GM23338 (cell line): ENCODE results near the gene RAMAC. TPM values are rescaled to one million over a fixed set of nuclear protein-coding genes. Genes with fewer than 3 reads are reported as not detected.

Experiments
- ATAC-seq: fragments of 200-7000 bp; cut with Tn5 transposase; 3 replicates; pipeline ENCODE4 v1.9.1; 2020
- DNase-seq: peaks from one replicate; pipeline ENCODE4 v3.0.0-alpha.2; 2015; ENCODE audit warnings: low spot score
- H2AFZ ChIP-seq: fragments of 200-600 bp; sonication (generic); 2 replicates; pipeline ENCODE4 v1.8.0; 2016; ENCODE audit warnings: antibody characterized with exemption, mild to moderate bottlenecking, moderate library complexity
- H3F3A ChIP-seq: fragments of 200-600 bp; sonication (generic); replicated peaks from 2 replicates; pipeline ENCODE4 v1.8.0; 2017; ENCODE audit warnings: antibody characterized with exemption, mixed run types, low read depth
- H3K27ac ChIP-seq: fragments of 200-600 bp; sonication (generic); 2 replicates; pipeline ENCODE4 v1.6.1; 2016; ENCODE audit warnings: low read depth
- H3K27me3 ChIP-seq: fragments of 200-600 bp; sonication (generic); 2 replicates; pipeline ENCODE4 v1.8.0; 2016; ENCODE audit warnings: mild to moderate bottlenecking, mixed run types, moderate library complexity; ENCODE audit not compliant: insufficient read depth
- H3K36me3 ChIP-seq: fragments of 200-600 bp; sonication (generic); 2 replicates; pipeline ENCODE4 v1.8.0; 2016; ENCODE audit warnings: mild to moderate bottlenecking; ENCODE audit not compliant: insufficient read depth
- H3K4me1 ChIP-seq: fragments of 200-600 bp; sonication (generic); 2 replicates; pipeline ENCODE4 v1.8.0; 2016; ENCODE audit warnings: mild to moderate bottlenecking, moderate library complexity; ENCODE audit not compliant: insufficient read depth
- H3K4me2 ChIP-seq: fragments of 200-600 bp; sonication (generic); 2 replicates; pipeline ENCODE4 v1.7.1; 2017; ENCODE audit warnings: mixed run types
- H3K4me3 ChIP-seq: fragments of 200-600 bp; sonication (generic); 2 replicates; pipeline ENCODE4 v1.6.1; 2016; ENCODE audit warnings: mixed run types
- H3K79me2 ChIP-seq: fragments of 200-600 bp; sonication (generic); replicated peaks from 2 replicates; pipeline ENCODE4 v1.8.0; 2017; ENCODE audit warnings: mild to moderate bottlenecking; ENCODE audit not compliant: insufficient read depth
- H3K9me2 ChIP-seq: fragments of 200-600 bp; sonication (generic); 2 replicates; pipeline ENCODE4 v1.8.0; 2017; ENCODE audit not compliant: insufficient read depth
- H4K20me1 ChIP-seq: fragments of 200-600 bp; sonication (generic); replicated peaks from 2 replicates; pipeline ENCODE4 v1.8.0; 2017; ENCODE audit warnings: mild to moderate bottlenecking; ENCODE audit not compliant: insufficient read depth
- H3K27ac Mint-ChIP-seq: 2 replicates; pipeline ENCODE4 v1.8.0; 2020; ENCODE audit warnings: inconsistent platforms, mild to moderate bottlenecking, moderate library complexity, mixed read lengths
- H3K27me3 Mint-ChIP-seq: 3 replicates; pipeline ENCODE4 v1.8.0; 2022; ENCODE audit warnings: low read depth, mild to moderate bottlenecking, moderate library complexity, mixed read lengths, inconsistent platforms; ENCODE audit not compliant: insufficient read depth, poor library complexity
- H3K36me3 Mint-ChIP-seq: 3 replicates; pipeline ENCODE4 v1.8.0; 2021; ENCODE audit warnings: low read depth, mild to moderate bottlenecking, inconsistent platforms, moderate library complexity, mixed read lengths
- H3K4me1 Mint-ChIP-seq: 3 replicates; pipeline ENCODE4 v1.8.0; 2020; ENCODE audit warnings: mild to moderate bottlenecking, inconsistent platforms, mixed read lengths
- H3K4me3 Mint-ChIP-seq: 3 replicates; pipeline ENCODE4 v1.8.0; 2021; ENCODE audit warnings: moderate library complexity, mild to moderate bottlenecking, inconsistent platforms, mixed read lengths
- H3K9me3 Mint-ChIP-seq: 3 replicates; pipeline ENCODE4 v1.8.0; 2020; ENCODE audit warnings: moderate library complexity, mild to moderate bottlenecking, inconsistent platforms, mixed read lengths
- CREB1 ChIP-seq: fragments of 250-450 bp; sonication (Bioruptor Pico); IDR thresholded peaks from 2 replicates; pipeline ENCODE4 v1.5.0; 2020; ENCODE audit warnings: low read depth, mild to moderate bottlenecking, moderate library complexity
- EZH2 ChIP-seq: fragments of 200-600 bp; sonication (generic); IDR thresholded peaks from one replicate; pipeline ENCODE4 v1.8.0; 2017; ENCODE audit warnings: antibody characterized with exemption, mild to moderate bottlenecking, low read depth; ENCODE audit not compliant: unreplicated experiment
- EZH2phosphoT487 ChIP-seq: fragments of 200-600 bp; sonication (generic); IDR thresholded peaks from one replicate; pipeline ENCODE4 v1.8.1; 2018; ENCODE audit warnings: antibody characterized with exemption; ENCODE audit not compliant: unreplicated experiment
- JUNB ChIP-seq: IDR thresholded peaks from one replicate; pipeline ENCODE4 v1.6.1; 2016; ENCODE audit warnings: antibody characterized with exemption; ENCODE audit not compliant: unreplicated experiment
- NANOG ChIP-seq: IDR thresholded peaks from 2 replicates; pipeline ENCODE4 v1.6.1; 2016; ENCODE audit warnings: antibody characterized with exemption, borderline replicate concordance
- POLR2AphosphoS5 ChIP-seq: IDR thresholded peaks from 2 replicates; pipeline ENCODE4 v1.6.1; 2016; ENCODE audit warnings: antibody characterized with exemption, low read depth
- STAT1 ChIP-seq: IDR thresholded peaks from one replicate; pipeline ENCODE4 v1.6.1; 2016; ENCODE audit warnings: antibody characterized with exemption; ENCODE audit not compliant: unreplicated experiment
- ZNF331 ChIP-seq: fragments of 250-450 bp; sonication (Bioruptor Pico); IDR thresholded peaks from 2 replicates; pipeline ENCODE4 v1.5.0; 2020; ENCODE audit warnings: low read depth, mild to moderate bottlenecking, moderate library complexity
- polyA plus RNA-seq: library from polyadenylated mRNA; unstranded; fragments of >200 nt; fragmentation: Nextera tagmentation; extraction: Ambion mirVana; gene quantifications from 2 replicates; pipeline ENCODE4 v1.2.1, GENCODE V29; 2016
- total RNA-seq: library from RNA; depleted of rRNA; stranded (reverse); fragments of >200 nt; shearing (Covaris generic); gene quantifications from 2 replicates; pipeline ENCODE4 v1.2.3, GENCODE V29; 2014
- TF ChIP-seq, protein P1 (sequence below): IDR thresholded peaks from one replicate; pipeline ENCODE4 v1.6.1; 2018; ENCODE audit warnings: antibody characterized with exemption; ENCODE audit not compliant: unreplicated experiment
- TF ChIP-seq, protein P2 (sequence below): IDR thresholded peaks from 2 replicates; pipeline ENCODE4 v1.6.1; 2016; ENCODE audit warnings: antibody characterized with exemption

Gene RAMAC
- total and polyA plus RNA-seq, 2 experiments from 2014 or later, result 27.4 to 58.6 TPM

GRCh38 chr15:82950746-82951370 lies 35.2 kb upstream of the RAMAC start:
- no peaks in the 10 kb centered on the region for H3K4me1 ChIP-seq
- Mint-ChIP-seq H3K27me3 (peaks cover 7% of the 10 kb centered on the region), H3K9me3 (no peaks in the 10 kb centered on the region), H3K4me3 (no peak overlapping the region), H3K4me1 (peaks cover 5% of the 10 kb centered on the region; the same call in 2 of the 3 replicates), H3K36me3 (no peaks in the 10 kb centered on the region), H3K27ac (no peak overlapping the region)
- DNase-seq, result no peak
- no peak overlapping the region for H2AFZ ChIP-seq
- peaks cover 29% of the 10 kb centered on the region for H3K27me3 ChIP-seq
- H3K36me3 ChIP-seq, result no peaks in the 10 kb centered on the region
- no peak for TF ChIP-seq EZH2phosphoT487
- TF ChIP-seq, protein P1, sequence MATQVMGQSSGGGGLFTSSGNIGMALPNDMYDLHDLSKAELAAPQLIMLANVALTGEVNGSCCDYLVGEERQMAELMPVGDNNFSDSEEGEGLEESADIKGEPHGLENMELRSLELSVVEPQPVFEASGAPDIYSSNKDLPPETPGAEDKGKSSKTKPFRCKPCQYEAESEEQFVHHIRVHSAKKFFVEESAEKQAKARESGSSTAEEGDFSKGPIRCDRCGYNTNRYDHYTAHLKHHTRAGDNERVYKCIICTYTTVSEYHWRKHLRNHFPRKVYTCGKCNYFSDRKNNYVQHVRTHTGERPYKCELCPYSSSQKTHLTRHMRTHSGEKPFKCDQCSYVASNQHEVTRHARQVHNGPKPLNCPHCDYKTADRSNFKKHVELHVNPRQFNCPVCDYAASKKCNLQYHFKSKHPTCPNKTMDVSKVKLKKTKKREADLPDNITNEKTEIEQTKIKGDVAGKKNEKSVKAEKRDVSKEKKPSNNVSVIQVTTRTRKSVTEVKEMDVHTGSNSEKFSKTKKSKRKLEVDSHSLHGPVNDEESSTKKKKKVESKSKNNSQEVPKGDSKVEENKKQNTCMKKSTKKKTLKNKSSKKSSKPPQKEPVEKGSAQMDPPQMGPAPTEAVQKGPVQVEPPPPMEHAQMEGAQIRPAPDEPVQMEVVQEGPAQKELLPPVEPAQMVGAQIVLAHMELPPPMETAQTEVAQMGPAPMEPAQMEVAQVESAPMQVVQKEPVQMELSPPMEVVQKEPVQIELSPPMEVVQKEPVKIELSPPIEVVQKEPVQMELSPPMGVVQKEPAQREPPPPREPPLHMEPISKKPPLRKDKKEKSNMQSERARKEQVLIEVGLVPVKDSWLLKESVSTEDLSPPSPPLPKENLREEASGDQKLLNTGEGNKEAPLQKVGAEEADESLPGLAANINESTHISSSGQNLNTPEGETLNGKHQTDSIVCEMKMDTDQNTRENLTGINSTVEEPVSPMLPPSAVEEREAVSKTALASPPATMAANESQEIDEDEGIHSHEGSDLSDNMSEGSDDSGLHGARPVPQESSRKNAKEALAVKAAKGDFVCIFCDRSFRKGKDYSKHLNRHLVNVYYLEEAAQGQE, result no peak
- no peak for ATAC-seq
- no peak overlapping the region for H3K27ac ChIP-seq
- H3K79me2 ChIP-seq, result no peaks in the 10 kb centered on the region
- no peaks in the 10 kb centered on the region for H4K20me1 ChIP-seq
- H3K4me2 ChIP-seq, result no peak overlapping the region
- H3K9me2 ChIP-seq, result no peaks in the 10 kb centered on the region
- no peak overlapping the region for H3K4me3 ChIP-seq
- H3F3A ChIP-seq, result peaks cover 16% of the 10 kb centered on the region; the same call in 1 of the 2 replicates

GRCh38 chr15:82951472-82952157 lies 34.4 kb upstream of the RAMAC start:
- Histone ChIP-seq H3K36me3 (no peaks in the 10 kb centered on the region), H3K27ac (no peak overlapping the region), H4K20me1 (no peaks in the 10 kb centered on the region), H3K79me2 (no peaks in the 10 kb centered on the region), H3K27me3 (peaks cover 29% of the 10 kb centered on the region), H3K4me3 (peak overlapping the region; percentile 80), H2AFZ (peak overlapping the region; percentile 100), H3F3A (peaks cover 16% of the 10 kb centered on the region; the same call in 1 of the 2 replicates), H3K9me2 (no peaks in the 10 kb centered on the region), H3K4me1 (no peaks in the 10 kb centered on the region), H3K4me2 (peak overlapping the region; percentile 93)
- DNase-seq (peak; percentile 12), ATAC-seq (no peak)
- Mint-ChIP-seq H3K4me3 (no peak overlapping the region; the same call in 1 of the 3 replicates), H3K27ac (no peak overlapping the region), H3K4me1 (peaks cover 5% of the 10 kb centered on the region; the same call in 2 of the 3 replicates), H3K36me3 (no peaks in the 10 kb centered on the region), H3K27me3 (peaks cover 9% of the 10 kb centered on the region), H3K9me3 (no peaks in the 10 kb centered on the region)
- TF ChIP-seq, protein P2, sequence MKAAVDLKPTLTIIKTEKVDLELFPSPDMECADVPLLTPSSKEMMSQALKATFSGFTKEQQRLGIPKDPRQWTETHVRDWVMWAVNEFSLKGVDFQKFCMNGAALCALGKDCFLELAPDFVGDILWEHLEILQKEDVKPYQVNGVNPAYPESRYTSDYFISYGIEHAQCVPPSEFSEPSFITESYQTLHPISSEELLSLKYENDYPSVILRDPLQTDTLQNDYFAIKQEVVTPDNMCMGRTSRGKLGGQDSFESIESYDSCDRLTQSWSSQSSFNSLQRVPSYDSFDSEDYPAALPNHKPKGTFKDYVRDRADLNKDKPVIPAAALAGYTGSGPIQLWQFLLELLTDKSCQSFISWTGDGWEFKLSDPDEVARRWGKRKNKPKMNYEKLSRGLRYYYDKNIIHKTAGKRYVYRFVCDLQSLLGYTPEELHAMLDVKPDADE, result no peak
- TF ChIP-seq JUNB (no peak), CREB1 (CRISPR knock-in tag) (no peak), EZH2 (no peak), POLR2AphosphoS5 (no peak), NANOG (no peak), ZNF331 (CRISPR knock-in tag) (no peak), EZH2phosphoT487 (no peak), STAT1 (no peak)
- TF ChIP-seq, protein P1, result no peak
